ENCODE measurements around the gene NSMF. TPM values are rescaled to one million over a fixed set of nuclear protein-coding genes. Genes with fewer than 3 reads are reported as not detected.

NSMF gene
- total RNA-seq, 1 donor from 2014 or later, result 23.9 TPM

- Histone ChIP-seq H3K36me3 (no peaks in the 10 kb centered on the region), H3K27ac (peak within 1 kb of the TSS; percentile 79), H3K9me3 (no peaks in the 10 kb centered on the region), H3K27me3 (no peaks in the 10 kb centered on the region), H3K4me1 (peaks cover 13% of the 10 kb centered on the region), H3K4me3 (peak within 1 kb of the TSS; percentile 88)
- intact Hi-C loops (cut with DNase I), result no loop called here
- ATAC-seq (peak; percentile 97), DNase-seq (peak; percentile 98)
- TF ChIP-seq CTCF (IDR thresholded peaks at IDR 0.05), result peak; percentile 41
These were observed 36.3 kb downstream of the NSMF start, which contains the start of the genes EXD3 and NOXA1 for GRCh38 chr9:137422604-137423513. EXD3 (minus strand) TSS chr9:137423162; CDS start chr9:137395357, 27,805 bp downstream. NOXA1 (plus strand) TSS chr9:137423393; CDS start chr9:137423530, 137 bp downstream.

GRCh38 chr9:137421838-137422603 is 37.1 kb downstream of the NSMF start:
- ATAC-seq (no peak), DNase-seq (no peak)
- peak overlapping the region; percentile 88 for H3K4me3 ChIP-seq
- no peaks in the 10 kb centered on the region for H3K36me3 ChIP-seq
- no peaks in the 10 kb centered on the region for H3K9me3 ChIP-seq
- intact Hi-C loops (cut with DNase I), result no loop called here
- H3K4me1 ChIP-seq, result peaks cover 13% of the 10 kb centered on the region
- peak overlapping the region; percentile 79 for H3K27ac ChIP-seq
- no peak for TF ChIP-seq CTCF (IDR thresholded peaks at IDR 0.05)
- no peaks in the 10 kb centered on the region for H3K27me3 ChIP-seq

- Histone ChIP-seq H3K9me3 (no peaks in the 10 kb centered on the region), H3K4me3 (peak overlapping the region; percentile 45), H3K27ac (peak overlapping the region; percentile 36), H3K4me1 (peaks cover 16% of the 10 kb centered on the region), H3K27me3 (no peaks in the 10 kb centered on the region), H3K36me3 (no peaks in the 10 kb centered on the region)
- DNase-seq (no peak), ATAC-seq (peak; percentile 74)
- intact Hi-C loops (cut with DNase I), result no loop called here
- TF ChIP-seq CTCF (IDR thresholded peaks at IDR 0.05), result no peak
These were observed 41.7 kb downstream of the NSMF start for GRCh38 chr9:137417161-137418021.

- H3K27ac ChIP-seq, result peak overlapping the region; percentile 36
- no peaks in the 10 kb centered on the region for H3K36me3 ChIP-seq
- no peak for TF ChIP-seq CTCF (IDR thresholded peaks at IDR 0.05)
- no peak for DNase-seq
- H3K4me3 ChIP-seq, result peak overlapping the region; percentile 45
- intact Hi-C loops (cut with DNase I), result no loop called here
- no peaks in the 10 kb centered on the region for H3K27me3 ChIP-seq
- H3K4me1 ChIP-seq, result peaks cover 17% of the 10 kb centered on the region
- peak; percentile 3 for ATAC-seq
- no peaks in the 10 kb centered on the region for H3K9me3 ChIP-seq
These were observed 42.5 kb downstream of the NSMF start for GRCh38 chr9:137416563-137417151.

Data from upper lobe of right lung (tissue), 1 donor.